Measurements from ENCODE around the gene NRXN3. TPM values are rescaled to one million over a fixed set of nuclear protein-coding genes. Genes with fewer than 3 reads are reported as not detected.

The NRXN3 gene
- total RNA-seq, 5 donors from 2014 or later (not counting 1 experiment from before 2014, with no cell fraction given) = not detected

GRCh38 chr14:79639613-79640012 lies 1469.4 kb downstream of the NRXN3 start:
- H3K36me3 ChIP-seq (ENCODE audit: control insufficient read depth in 2 of 2, extremely low read depth in 1 of 2, insufficient read depth in 1 of 2, low read length in 1 of 2) = no peaks in the 10 kb centered on the region
- WGBS (ENCODE audit: insufficient coverage) = 67% methylated on average over 1 of the region's 3 CpGs
- no peak overlapping the region for H3K4me3 Mint-ChIP-seq
- no peaks in the 10 kb centered on the region for H3K27me3 ChIP-seq (replicated peaks in 1 of 2; ENCODE audit: control insufficient read depth in 2 of 2, extremely low read depth in 1 of 2, insufficient read depth in 2 of 2, low read length in 1 of 2)
- no peaks in the 10 kb centered on the region for H3K4me1 ChIP-seq (ENCODE audit: control insufficient read depth in 1 of 2, extremely low read depth in 1 of 2, insufficient read depth in 2 of 2, low read length in 2 of 2)
- no peaks in the 10 kb centered on the region for H3K4me1 Mint-ChIP-seq
- ChIA-PET POLR2A (no interaction called here), CTCF (no interaction called here)
- no peaks in the 10 kb centered on the region for H3K36me3 Mint-ChIP-seq
- H3K9me3 ChIP-seq = no peaks in the 10 kb centered on the region
- H3K27ac ChIP-seq (ENCODE audit: low read length) = no peak overlapping the region
- DNase-seq = no peak
- no peak overlapping the region for H3K4me3 ChIP-seq (ENCODE audit: control insufficient read depth in 1 of 2, extremely low read depth in 1 of 2, low read length in 1 of 2)
- no peak overlapping the region for H3K27ac Mint-ChIP-seq
- no peaks in the 10 kb centered on the region for H3K27me3 Mint-ChIP-seq
- peaks cover 7 to 14% (median 8%) of the 10 kb centered on the region in 3 donors for H3K9me3 Mint-ChIP-seq
- ATAC-seq (replicated peaks in 1 of 4) = no peak

- no peak overlapping the region for H3K27ac Mint-ChIP-seq
Observed at GRCh38 chr14:79641371-79641770, 1471.2 kb downstream of the NRXN3 start.

GRCh38 chr14:79643132-79643531 lies 1473.0 kb downstream of the NRXN3 start:
- no peaks in the 10 kb centered on the region for H3K4me1 Mint-ChIP-seq
- ATAC-seq (replicated peaks in 1 of 4) = no peak
- no peaks in the 10 kb centered on the region for H3K4me1 ChIP-seq (ENCODE audit: control insufficient read depth in 1 of 2, extremely low read depth in 1 of 2, insufficient read depth in 2 of 2, low read length in 2 of 2)
- no peak for DNase-seq
- no peaks in the 10 kb centered on the region for H3K9me3 ChIP-seq
- H3K27me3 ChIP-seq (replicated peaks in 1 of 2; ENCODE audit: control insufficient read depth in 2 of 2, extremely low read depth in 1 of 2, insufficient read depth in 2 of 2, low read length in 1 of 2) = no peaks in the 10 kb centered on the region
- WGBS (ENCODE audit: insufficient coverage) = no CpG with 5 or more reads among the region's 1 CpG
- ChIA-PET POLR2A (no interaction called here), CTCF (no interaction called here)
- H3K9me3 Mint-ChIP-seq = peaks cover 4 to 14% (median 6%) of the 10 kb centered on the region in 3 donors
- no peaks in the 10 kb centered on the region for H3K27me3 Mint-ChIP-seq
- H3K4me3 Mint-ChIP-seq = no peak overlapping the region
- H3K27ac Mint-ChIP-seq = no peak overlapping the region
- no peaks in the 10 kb centered on the region for H3K36me3 ChIP-seq (ENCODE audit: control insufficient read depth in 2 of 2, extremely low read depth in 1 of 2, insufficient read depth in 1 of 2, low read length in 1 of 2)
- no peak overlapping the region for H3K4me3 ChIP-seq (ENCODE audit: control insufficient read depth in 1 of 2, extremely low read depth in 1 of 2, low read length in 1 of 2)
- no peak overlapping the region for H3K27ac ChIP-seq (ENCODE audit: low read length)
- no peaks in the 10 kb centered on the region for H3K36me3 Mint-ChIP-seq

More at GRCh38 chr14:79641371-79641770, 1471.2 kb downstream of the NRXN3 start:
- CTCF ChIA-PET = no interaction called here
- Mint-ChIP-seq H3K4me3 (no peak overlapping the region), H3K9me3 (peaks cover 4 to 14% (median 4%) of the 10 kb centered on the region in 3 donors), H3K27me3 (no peaks in the 10 kb centered on the region), H3K36me3 (no peaks in the 10 kb centered on the region), H3K4me1 (no peaks in the 10 kb centered on the region)
- no peaks in the 10 kb centered on the region for H3K36me3 ChIP-seq (ENCODE audit: control insufficient read depth in 2 of 2, extremely low read depth in 1 of 2, insufficient read depth in 1 of 2, low read length in 1 of 2)
- no peaks in the 10 kb centered on the region for H3K4me1 ChIP-seq (ENCODE audit: control insufficient read depth in 1 of 2, extremely low read depth in 1 of 2, insufficient read depth in 2 of 2, low read length in 2 of 2)
- DNase-seq (no peak), ATAC-seq (replicated peaks in 1 of 4) (no peak)
- POLR2A ChIA-PET = no interaction called here
- WGBS (ENCODE audit: insufficient coverage) = no CpG with 5 or more reads among the region's 4 CpGs
- no peaks in the 10 kb centered on the region for H3K9me3 ChIP-seq
- H3K27me3 ChIP-seq (replicated peaks in 1 of 2; ENCODE audit: control insufficient read depth in 2 of 2, extremely low read depth in 1 of 2, insufficient read depth in 2 of 2, low read length in 1 of 2) = no peaks in the 10 kb centered on the region
- H3K27ac ChIP-seq (ENCODE audit: low read length) = no peak overlapping the region
- no peak overlapping the region for H3K4me3 ChIP-seq (ENCODE audit: control insufficient read depth in 1 of 2, extremely low read depth in 1 of 2, low read length in 1 of 2)

GRCh38 chr14:79645753-79646362 lies 1475.7 kb downstream of the NRXN3 start:
- Histone ChIP-seq H3K27ac (ENCODE audit: low read length) (no peak overlapping the region), H3K4me1 (ENCODE audit: control insufficient read depth in 1 of 2, extremely low read depth in 1 of 2, insufficient read depth in 2 of 2, low read length in 2 of 2) (no peaks in the 10 kb centered on the region), H3K36me3 (ENCODE audit: control insufficient read depth in 2 of 2, extremely low read depth in 1 of 2, insufficient read depth in 1 of 2, low read length in 1 of 2) (no peaks in the 10 kb centered on the region), H3K9me3 (no peaks in the 10 kb centered on the region), H3K4me3 (ENCODE audit: control insufficient read depth in 1 of 2, extremely low read depth in 1 of 2, low read length in 1 of 2) (no peak overlapping the region), H3K27me3 (replicated peaks in 1 of 2; ENCODE audit: control insufficient read depth in 2 of 2, extremely low read depth in 1 of 2, insufficient read depth in 2 of 2, low read length in 1 of 2) (no peaks in the 10 kb centered on the region)
- H3K27ac Mint-ChIP-seq = no peak overlapping the region
- no peaks in the 10 kb centered on the region for H3K4me1 Mint-ChIP-seq
- no peak overlapping the region for H3K4me3 Mint-ChIP-seq
- no CpG with 5 or more reads among the region's 2 CpGs for WGBS (ENCODE audit: insufficient coverage)
- peaks cover 0 to 18% (median 9%) of the 10 kb centered on the region in 3 donors for H3K9me3 Mint-ChIP-seq
- no peaks in the 10 kb centered on the region for H3K27me3 Mint-ChIP-seq
- ATAC-seq (replicated peaks in 1 of 4) = no peak
- CTCF ChIA-PET = no interaction called here
- POLR2A ChIA-PET = no interaction called here
- DNase-seq = no peak
- H3K36me3 Mint-ChIP-seq = no peaks in the 10 kb centered on the region

- no peaks in the 10 kb centered on the region for H3K27me3 ChIP-seq (replicated peaks in 1 of 2; ENCODE audit: control insufficient read depth in 2 of 2, extremely low read depth in 1 of 2, insufficient read depth in 2 of 2, low read length in 1 of 2)
- no peaks in the 10 kb centered on the region for H3K36me3 ChIP-seq (ENCODE audit: control insufficient read depth in 2 of 2, extremely low read depth in 1 of 2, insufficient read depth in 1 of 2, low read length in 1 of 2)
- no peaks in the 10 kb centered on the region for H3K4me1 Mint-ChIP-seq
- no peak overlapping the region for H3K27ac ChIP-seq (ENCODE audit: low read length)
- ChIA-PET POLR2A (no interaction called here), CTCF (no interaction called here)
- no peak overlapping the region for H3K4me3 Mint-ChIP-seq
- DNase-seq (no peak), ATAC-seq (replicated peaks in 1 of 4) (no peak)
- WGBS (ENCODE audit: insufficient coverage) = 80% methylated on average over 2 of the region's 4 CpGs
- H3K27me3 Mint-ChIP-seq = no peaks in the 10 kb centered on the region
- H3K27ac Mint-ChIP-seq = no peak overlapping the region
- H3K4me3 ChIP-seq (ENCODE audit: control insufficient read depth in 1 of 2, extremely low read depth in 1 of 2, low read length in 1 of 2) = no peak overlapping the region
- H3K36me3 Mint-ChIP-seq = no peaks in the 10 kb centered on the region
- no peaks in the 10 kb centered on the region for H3K9me3 ChIP-seq
- H3K9me3 Mint-ChIP-seq = peaks cover 7 to 11% (median 7%) of the 10 kb centered on the region in 3 donors
- H3K4me1 ChIP-seq (ENCODE audit: control insufficient read depth in 1 of 2, extremely low read depth in 1 of 2, insufficient read depth in 2 of 2, low read length in 2 of 2) = no peaks in the 10 kb centered on the region
Observed at GRCh38 chr14:79649856-79650255, 1479.7 kb downstream of the NRXN3 start.

GRCh38 chr14:79652513-79653307 lies 1482.5 kb downstream of the NRXN3 start:
- no peaks in the 10 kb centered on the region for H3K4me1 ChIP-seq (ENCODE audit: control insufficient read depth in 1 of 2, extremely low read depth in 1 of 2, insufficient read depth in 2 of 2, low read length in 2 of 2)
- Mint-ChIP-seq H3K36me3 (no peaks in the 10 kb centered on the region), H3K27me3 (no peaks in the 10 kb centered on the region), H3K4me1 (no peaks in the 10 kb centered on the region), H3K4me3 (no peak overlapping the region), H3K9me3 (peaks cover 7 to 11% (median 10%) of the 10 kb centered on the region in 3 donors), H3K27ac (no peak overlapping the region)
- no peaks in the 10 kb centered on the region for H3K36me3 ChIP-seq (ENCODE audit: control insufficient read depth in 2 of 2, extremely low read depth in 1 of 2, insufficient read depth in 1 of 2, low read length in 1 of 2)
- CTCF ChIA-PET = no interaction called here
- no peak for DNase-seq
- no peaks in the 10 kb centered on the region for H3K27me3 ChIP-seq (replicated peaks in 1 of 2; ENCODE audit: control insufficient read depth in 2 of 2, extremely low read depth in 1 of 2, insufficient read depth in 2 of 2, low read length in 1 of 2)
- POLR2A ChIA-PET = no interaction called here
- whole genome bisulfite sequencing (ENCODE audit: insufficient coverage) = no CpG with 5 or more reads among the region's 6 CpGs
- H3K27ac ChIP-seq (ENCODE audit: low read length) = no peak overlapping the region
- no peak for ATAC-seq (replicated peaks in 1 of 4)
- no peaks in the 10 kb centered on the region for H3K9me3 ChIP-seq
- no peak overlapping the region for H3K4me3 ChIP-seq (ENCODE audit: control insufficient read depth in 1 of 2, extremely low read depth in 1 of 2, low read length in 1 of 2)
